Measurements from ENCODE around the gene HTR5A.

HTR5A gene

DNA sequence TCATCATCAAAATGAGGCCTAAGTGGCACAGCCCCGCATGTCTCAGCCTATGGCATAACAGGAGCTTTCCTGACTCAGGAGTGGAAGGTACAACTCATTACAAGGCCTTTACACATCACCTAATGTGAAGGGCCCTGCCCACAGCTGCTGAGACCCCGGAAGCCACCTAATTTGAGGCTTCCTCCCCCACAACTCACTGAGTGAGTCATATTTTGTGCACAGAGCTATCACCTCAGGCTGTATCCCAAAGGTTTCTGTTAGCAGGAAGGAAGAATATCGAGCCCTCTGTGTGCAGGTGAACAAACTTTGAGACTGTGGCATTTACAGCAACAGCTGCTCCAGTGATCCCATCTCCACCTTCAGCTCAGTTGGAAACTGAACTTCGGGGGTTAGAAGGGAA lies 20.6 kb downstream of the HTR5A start:
- DNase-seq (ENCODE audit: low read depth in 3 of 3), result peak in 1 of 3 experiments; percentile 3

DNA sequence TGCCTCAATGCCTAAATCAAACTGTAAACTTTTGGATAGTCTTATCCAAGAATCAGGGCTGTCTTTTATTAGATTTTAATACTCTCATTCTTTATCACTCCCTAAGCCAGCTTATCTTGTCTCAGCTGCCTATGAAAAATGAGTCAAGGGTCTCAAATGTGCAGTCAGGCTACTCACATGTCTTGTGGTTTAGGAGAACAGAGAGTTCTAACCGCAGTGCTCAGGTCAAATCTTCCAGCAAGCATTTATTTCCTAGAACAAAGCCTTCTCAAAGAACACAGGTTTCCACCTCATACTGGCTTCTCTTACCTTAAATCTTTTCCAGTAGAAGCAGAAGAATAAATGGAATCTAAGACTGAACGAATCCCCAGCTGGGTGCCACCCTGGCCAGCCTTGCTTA lies 23.5 kb downstream of the HTR5A start:
- no peak for DNase-seq (ENCODE audit: low read depth in 3 of 3)

DNA sequence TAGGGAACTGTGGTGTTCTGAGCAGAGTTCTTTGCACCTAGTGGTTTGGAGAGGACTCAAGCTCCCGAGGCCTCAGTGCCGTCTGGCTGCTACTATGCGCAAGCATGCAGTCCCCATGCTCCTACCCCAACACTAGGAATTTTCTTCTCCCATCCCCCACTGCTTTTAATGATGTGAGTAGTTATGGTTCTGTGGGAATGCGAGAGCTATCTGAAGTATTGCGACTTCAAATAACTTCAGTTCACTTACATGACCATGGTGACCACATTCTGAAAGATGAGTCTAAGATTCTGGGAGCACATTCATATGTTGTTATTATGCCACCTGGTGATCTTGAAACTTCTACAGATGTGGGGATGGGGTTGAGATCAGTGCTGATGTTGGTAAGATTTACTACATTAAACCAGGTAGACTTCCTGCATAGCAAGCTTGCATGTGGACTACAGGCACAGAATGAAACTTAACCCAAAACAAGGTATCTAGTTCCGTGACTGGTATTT lies 24.6 kb downstream of the HTR5A start:
- no peak for DNase-seq (ENCODE audit: low read depth in 3 of 3)

DNA sequence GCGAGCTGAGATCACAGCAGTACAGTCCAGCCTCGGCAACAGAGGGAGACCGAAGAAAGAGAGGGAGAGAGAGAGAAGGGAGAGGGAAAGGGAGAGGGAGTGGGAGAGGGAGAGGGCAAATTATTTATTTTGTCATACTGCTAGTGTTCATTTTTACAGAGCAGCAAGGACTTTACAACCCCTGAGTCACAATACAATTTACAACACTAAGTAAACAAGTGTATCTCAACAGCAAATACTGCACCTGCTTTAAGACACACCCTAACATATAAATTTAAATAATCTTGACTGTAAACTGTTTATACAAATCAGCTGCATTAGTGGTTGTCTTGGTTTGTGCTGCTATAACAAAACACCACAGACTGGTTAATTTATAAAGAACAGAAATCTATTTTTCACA lies 27.2 kb downstream of the HTR5A start:
- no peak for DNase-seq (ENCODE audit: low read depth in 3 of 3)

DNA sequence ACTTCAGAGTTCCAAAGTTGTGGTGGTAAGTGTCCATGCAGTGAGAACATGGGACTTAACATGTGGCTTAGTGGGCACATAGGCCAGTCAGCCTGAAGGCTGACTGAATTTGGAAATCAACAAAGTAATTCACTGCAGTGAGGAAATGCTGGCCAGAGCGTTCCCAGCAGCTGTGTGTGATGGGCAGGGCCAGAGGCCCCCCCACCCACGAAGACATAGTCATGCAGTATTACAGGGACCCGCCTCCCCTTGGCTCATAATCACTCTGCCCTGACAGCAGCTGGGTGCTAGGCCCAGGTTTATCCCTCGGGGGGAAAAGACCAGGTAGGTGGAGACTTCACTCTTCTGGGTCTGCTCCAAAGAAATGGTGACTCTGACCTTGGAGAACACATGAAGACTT lies 33.7 kb downstream of the HTR5A start:
- no peak for DNase-seq (ENCODE audit: low read depth in 3 of 3)

- no peak for DNase-seq (ENCODE audit: low read depth in 3 of 3)
Measured at GRCh38 chr7:155104913-155105312, 34.8 kb downstream of the HTR5A start.

- no peak for DNase-seq (ENCODE audit: low read depth in 3 of 3)
Measured at GRCh38 chr7:155106356-155106755, 36.2 kb downstream of the HTR5A start.

GRCh38 chr7:155107126-155107525 lies 37.0 kb downstream of the HTR5A start:
- no peak for DNase-seq (ENCODE audit: low read depth in 3 of 3)

GRCh38 chr7:155108144-155108901 lies 38.2 kb downstream of the HTR5A start:
- no peak for DNase-seq (ENCODE audit: low read depth in 3 of 3)

GRCh38 chr7:155109121-155109520 lies 39.0 kb downstream of the HTR5A start:
- no peak for DNase-seq (ENCODE audit: low read depth in 3 of 3)

DNA sequence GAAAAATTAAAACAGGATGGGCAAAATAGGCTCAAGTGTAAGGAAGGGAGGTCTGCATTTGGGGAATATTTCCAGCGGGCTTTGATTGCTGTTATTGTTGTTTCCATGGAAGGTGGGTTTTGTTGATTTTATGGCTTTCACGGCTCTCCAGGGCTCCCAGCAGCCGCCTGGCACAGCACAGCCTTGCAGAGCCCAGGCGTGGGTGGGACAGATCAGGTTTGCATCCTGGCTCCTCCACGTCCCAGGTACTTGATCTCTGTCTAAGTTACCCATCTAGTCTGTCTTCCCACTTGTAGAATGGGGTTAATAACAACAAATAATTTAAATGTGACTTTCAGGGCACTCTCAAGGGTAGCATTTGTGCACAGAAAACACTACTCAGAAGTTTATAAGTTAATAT lies 45.2 kb downstream of the HTR5A start:
- DNase-seq (ENCODE audit: low read depth in 3 of 3), result no peak

DNA sequence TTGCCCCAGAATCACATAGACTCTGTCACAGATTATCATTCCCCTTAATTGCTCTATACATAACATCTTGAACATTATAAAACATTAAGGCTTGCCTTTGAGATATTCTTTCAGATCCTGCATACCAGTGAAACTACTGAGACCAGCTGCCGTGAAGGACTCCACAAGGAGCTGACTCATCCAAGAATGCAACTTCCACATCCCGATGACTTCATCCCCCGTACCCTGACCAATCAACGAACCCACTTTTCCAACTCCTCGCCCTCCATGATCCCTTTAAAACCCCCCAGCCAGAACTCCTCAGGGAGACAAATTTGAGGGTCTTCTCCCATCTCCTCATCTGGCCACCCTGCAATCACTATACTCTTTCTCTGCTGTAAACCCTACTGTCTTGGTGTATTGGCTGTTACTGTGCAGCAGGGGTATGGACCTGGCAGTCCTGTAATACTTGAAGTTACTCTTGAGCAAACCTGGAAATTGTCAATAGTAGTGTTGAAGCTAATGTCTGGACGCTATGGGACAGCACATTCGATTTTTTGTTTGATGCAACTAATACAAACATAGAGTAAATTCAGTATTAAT lies 49.8 kb downstream of the HTR5A start:
- DNase-seq (ENCODE audit: low read depth in 3 of 3), result no peak

GRCh38 chr7:155120460-155120859 lies 50.3 kb downstream of the HTR5A start:
- DNase-seq (ENCODE audit: low read depth in 3 of 3), result no peak

DNA sequence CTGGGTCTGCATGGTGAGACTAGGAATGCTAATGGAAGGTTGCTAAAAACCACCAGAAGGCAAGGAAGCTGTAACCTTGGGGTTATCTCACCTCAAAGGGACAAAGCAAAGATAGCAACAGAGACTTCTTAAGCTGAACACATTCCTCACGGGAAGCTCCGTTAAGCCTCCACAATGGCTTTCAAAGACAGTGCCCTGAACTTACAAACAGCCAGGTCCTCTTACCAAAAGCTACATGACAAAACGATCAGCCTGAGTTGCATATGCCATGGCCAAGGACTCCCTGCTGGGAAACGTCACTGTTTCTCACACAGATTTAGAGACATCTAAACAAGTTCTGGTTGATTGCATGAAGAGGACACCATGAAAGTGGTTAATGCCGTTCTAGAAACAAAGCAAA lies 52.7 kb downstream of the HTR5A start:
- no peak for DNase-seq (ENCODE audit: low read depth in 3 of 3)

- no peak for DNase-seq (ENCODE audit: low read depth in 3 of 3)
Measured at GRCh38 chr7:155123413-155123812, 53.3 kb downstream of the HTR5A start.

- no peak for DNase-seq (ENCODE audit: low read depth in 3 of 3)
Measured at GRCh38 chr7:155124706-155125105, 54.6 kb downstream of the HTR5A start.

DNA sequence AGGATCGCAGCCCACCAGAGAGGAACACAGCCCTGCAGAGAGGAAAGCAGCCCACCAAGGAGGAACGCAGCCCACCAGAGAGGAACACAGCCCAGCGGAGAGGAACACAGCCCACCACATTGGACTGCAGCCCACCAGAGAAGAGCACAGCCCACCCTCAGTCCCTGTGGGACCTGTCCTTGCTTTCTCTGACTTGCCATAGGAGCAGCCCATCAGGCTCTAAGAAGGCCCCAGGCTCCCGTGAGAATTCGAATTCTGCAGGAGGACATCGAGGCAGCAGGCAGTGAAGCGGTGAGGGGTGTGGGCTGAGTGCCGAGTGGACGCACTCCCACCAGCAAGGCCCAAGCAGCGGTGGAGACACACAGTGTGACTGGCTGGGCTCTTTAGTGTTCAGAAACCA lies 59.1 kb downstream of the HTR5A start:
- no peak for DNase-seq (ENCODE audit: low read depth in 3 of 3)

DNA sequence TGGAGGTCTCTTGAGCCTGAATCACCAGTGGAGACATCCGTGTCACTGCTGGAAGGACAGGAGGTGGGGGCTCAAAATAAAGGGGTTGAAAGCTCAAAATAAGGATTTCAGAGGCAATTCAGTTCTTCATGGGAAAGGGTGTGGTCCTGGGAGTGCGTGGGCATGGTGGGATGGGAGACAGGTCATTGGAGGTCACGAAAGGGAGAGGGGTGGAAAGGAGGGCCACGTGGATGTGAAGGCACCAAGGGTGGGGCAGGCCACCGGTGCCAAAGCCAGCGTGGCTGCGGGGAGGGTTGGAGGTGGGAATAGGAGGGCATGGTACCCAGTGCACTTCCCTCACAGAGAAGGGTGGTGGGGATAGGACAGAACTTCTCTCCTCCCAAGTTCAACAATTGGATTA lies 59.7 kb downstream of the HTR5A start:
- no peak for DNase-seq (ENCODE audit: low read depth in 3 of 3)

DNA sequence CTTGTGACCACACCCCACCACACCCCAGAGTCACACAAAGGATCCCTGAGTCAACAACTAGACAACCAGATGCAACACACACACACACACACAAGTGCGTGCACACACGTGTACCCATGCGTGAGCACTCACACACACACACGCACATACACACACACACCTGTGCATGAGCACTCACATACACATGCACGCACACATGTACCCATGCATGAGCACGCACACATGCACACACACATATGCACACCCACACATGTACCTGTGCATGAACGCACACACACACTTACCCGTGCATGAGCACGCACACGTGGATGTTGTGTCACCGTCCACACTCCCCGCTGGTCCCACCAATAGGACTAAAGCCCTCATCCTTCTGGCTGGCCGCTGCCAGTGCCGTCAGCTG lies 60.4 kb downstream of the HTR5A start:
- DNase-seq (ENCODE audit: low read depth in 3 of 3), result no peak

GRCh38 chr7:155131090-155131489 lies 61.0 kb downstream of the HTR5A start:
- no peak for DNase-seq (ENCODE audit: low read depth in 3 of 3)

DNA sequence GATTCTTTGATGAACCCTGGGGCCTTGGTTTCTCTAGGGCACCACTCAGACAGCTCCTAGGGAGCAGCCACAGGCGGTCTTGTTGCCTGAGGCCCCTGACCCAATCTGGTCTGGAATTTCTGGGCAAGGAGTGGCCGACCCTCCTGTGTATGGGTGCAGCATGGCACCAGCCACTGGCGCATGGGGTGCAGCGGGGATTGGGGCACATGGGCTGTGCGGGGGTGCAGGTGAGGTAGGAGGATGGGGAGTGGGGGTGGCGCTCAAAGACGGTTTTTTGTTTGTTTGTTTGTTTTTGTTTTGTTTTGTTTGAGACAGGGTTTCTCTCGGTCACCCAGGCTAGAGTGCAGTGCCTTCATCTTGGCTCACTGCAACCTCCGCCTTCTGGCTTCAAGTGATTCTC lies 62.3 kb downstream of the HTR5A start:
- no peak for DNase-seq (ENCODE audit: low read depth in 3 of 3)

GRCh38 chr7:155136619-155137243 lies 66.6 kb downstream of the HTR5A start:
- no peak for DNase-seq (ENCODE audit: low read depth in 3 of 3)

Measured in stimulated activated CD4-positive, alpha-beta T cell treated with anti-CD3 and anti-CD28 coated beads, TNF-alpha, amount 100 ng/mL, for 4 hours (primary cell).